HepG2 (cell line): ENCODE results near the gene GSTM1. TPM values are rescaled to one million over a fixed set of nuclear protein-coding genes. Genes with fewer than 3 reads are reported as not detected.

Experiments used
- ATAC-seq: fragments of 200-7000 bp; cut with Tn5 transposase; 3 replicates; pipeline ENCODE4 v1.9.1; 2020; ENCODE audit warnings: mild to moderate bottlenecking, moderate library complexity
- BruUV-seq: library from RNA; stranded (reverse); fragments of 400-500 nt; replicated peaks from 2 replicates; lab custom pipeline; 2021; lab: Mats Ljungman, UMichigan
- CTCF ChIA-PET: fragments of 300-600 bp; formaldehyde crosslinking; extraction: SDS; loops from one replicate; lab custom pipeline; 2021; ENCODE audit warnings: low total read pairs, inconsistent platforms, low intra/inter-chr PET ratio; lab: Yijun Ruan, JAX
- POLR2A ChIA-PET: fragments of 350-600 bp; sonication (Branson Sonifier 250); formaldehyde crosslinking; loops from one replicate; lab custom pipeline; 2020; ENCODE audit warnings: antibody characterized with exemption, inconsistent platforms; lab: Yijun Ruan, JAX
- DNase-seq: peaks from one replicate; pipeline ENCODE4 v3.0.0-alpha.2; 2015; ENCODE audit warnings: low spot score
- FAIRE-seq: peaks from 3 replicates; lab custom pipeline; 2011; peaks lifted over from hg19 to GRCh38; lab: Jason Lieb, UNC
- H2AFZ ChIP-seq: one replicate; pipeline ENCODE4 v1.6.1; 2011; ENCODE audit warnings: low read length, inconsistent platforms
- H3K27ac ChIP-seq: fragments of 300-600 bp; 3 replicates; pipeline ENCODE4 v1.8.0; 2011; ENCODE audit warnings: mixed run types, mild to moderate bottlenecking, mixed read lengths, low read length, inconsistent platforms; ENCODE audit not compliant: insufficient read depth; ENCODE audit errors: extremely low read length
- H3K27me3 ChIP-seq, 2 experiments: fragments of 200-600 bp in 1 of 2; 2 replicates in 1 of 2; 3 replicates in 1 of 2; pipeline versions ENCODE4 v1.6.0 to v1.8.0; 2011; ENCODE audit warnings: low read length in 2 of 2, mild to moderate bottlenecking in 2 of 2, moderate library complexity in 2 of 2, inconsistent platforms in 1 of 2; ENCODE audit not compliant: insufficient read depth in 2 of 2, control insufficient read depth in 1 of 2
- H3K36me3 ChIP-seq, 2 experiments: fragments of 200-600 bp in 1 of 2; replicated peaks in 1 of 2; 2 replicates in 1 of 2; 3 replicates in 1 of 2; pipeline versions ENCODE4 v1.5.1 to v1.8.0; 2011; ENCODE audit warnings: low read length in 2 of 2, inconsistent platforms in 1 of 2; ENCODE audit not compliant: insufficient read depth in 2 of 2, control insufficient read depth in 1 of 2
- H3K4me1 ChIP-seq: 2 replicates; pipeline ENCODE4 v1.5.1; 2012; ENCODE audit warnings: low read length, inconsistent platforms; ENCODE audit not compliant: insufficient read depth
- H3K4me2 ChIP-seq: 2 replicates; pipeline ENCODE4 v1.6.0; 2011; ENCODE audit warnings: low read depth, low read length, inconsistent platforms
- H3K4me3 ChIP-seq, 3 experiments: fragments of 200-600 bp in 1 of 3; sonication (generic), shearing (Covaris generic) in 1 of 3; replicated peaks in 1 of 3; 2 replicates each; pipeline ENCODE4 v1.5.1; 2011 to 2016; ENCODE audit warnings: low read length in 3 of 3, inconsistent platforms in 2 of 3, low read depth in 2 of 3, mild to moderate bottlenecking in 2 of 3, control low read depth in 1 of 3, mixed read lengths in 1 of 3; ENCODE audit not compliant: insufficient read depth in 1 of 3
- H3K79me2 ChIP-seq: one replicate; pipeline ENCODE4 v1.6.1; 2011; ENCODE audit warnings: low read length, inconsistent platforms; ENCODE audit not compliant: insufficient read depth
- H3K9ac ChIP-seq: 2 replicates; pipeline ENCODE4 v1.6.0; 2011; ENCODE audit warnings: mild to moderate bottlenecking, low read depth, low read length, inconsistent platforms; ENCODE audit not compliant: insufficient read depth
- H3K9me3 ChIP-seq: 2 replicates; pipeline ENCODE4 v1.5.1; 2012; ENCODE audit warnings: mild to moderate bottlenecking, low read length
- H4K20me1 ChIP-seq: 2 replicates; pipeline ENCODE4 v1.6.0; 2011; ENCODE audit warnings: inconsistent platforms, mild to moderate bottlenecking, low read length, moderate library complexity; ENCODE audit not compliant: insufficient read depth
- ELF1 ChIP-seq: sonication (generic); formaldehyde crosslinking; IDR thresholded peaks from 2 replicates; pipeline ENCODE4 v1.4.0; 2020; ENCODE audit warnings: missing genetic modification reagents
- ELF3 ChIP-seq: IDR thresholded peaks from 2 replicates; pipeline ENCODE4 v1.6.1; 2016; ENCODE audit warnings: missing genetic modification reagents, missing compliant biosample characterization
- FOSL2 ChIP-seq: sonication (generic); formaldehyde crosslinking; IDR thresholded peaks from 2 replicates; pipeline ENCODE4 v1.4.0; 2020; ENCODE audit warnings: missing genetic modification reagents
- GFI1 ChIP-seq: sonication (generic); formaldehyde crosslinking; IDR thresholded peaks from 2 replicates; pipeline ENCODE4 v1.5.0; 2020; ENCODE audit warnings: missing genetic modification reagents, mild to moderate bottlenecking, borderline replicate concordance
- MLLT10 ChIP-seq: sonication (generic); formaldehyde crosslinking; IDR thresholded peaks from 2 replicates; pipeline ENCODE4 v1.4.0; 2020; ENCODE audit warnings: missing genetic modification reagents
- SP140L ChIP-seq: sonication (generic); formaldehyde crosslinking; IDR thresholded peaks from 2 replicates; pipeline ENCODE4 v1.4.0; 2020; ENCODE audit warnings: missing genetic modification reagents, borderline replicate concordance
- THAP9 ChIP-seq: sonication (generic); formaldehyde crosslinking; IDR thresholded peaks from 2 replicates; pipeline ENCODE4; 2020; ENCODE audit warnings: missing genetic modification reagents, mild to moderate bottlenecking, borderline replicate concordance
- ZKSCAN8 ChIP-seq: IDR thresholded peaks from 2 replicates; pipeline ENCODE4 v1.6.1; 2016; ENCODE audit warnings: borderline replicate concordance, missing genetic modification reagents, missing compliant biosample characterization
- WGBS: methylation state at CpG from one replicate; pipeline ENCODE4 v1.1.6; 2017; ENCODE audit warnings: low lambda C conversion rate; 5-methylcytosine and 5-hydroxymethylcytosine counted together
- in situ Hi-C: cut with HindIII; loops from 2 replicates; pipeline ENCODE4 v1.10.0; 2017; ENCODE audit warnings: low pct_unique_long_range_greater_than_20kb; ENCODE audit not compliant: extremely low pct_ligation_motif_present
- intact Hi-C: fragments of 100-400 bp; cut with micrococcal nuclease; formaldehyde crosslinking; loops from one replicate; pipeline ENCODE4 v1.10.0; 2022; ENCODE audit not compliant: unreplicated experiment
- polyA plus RNA-seq, 8 experiments: library from polyadenylated mRNA; depleted of rRNA in 3 of 8; stranded (reverse) in 7 of 8; unstranded in 1 of 8; fragments of >200 nt; fragmentation: Illumina TruSeq in 4 of 8; extraction: Trizol in 4 of 8; gene quantifications; 2 replicates each; pipeline versions ENCODE4 v1.2.1 to v1.2.3, GENCODE V29; 2011 to 2016; ENCODE audit warnings: low read depth in 4 of 8, missing spikeins in 1 of 8, mixed read lengths in 1 of 8; ENCODE audit not compliant: insufficient read depth in 1 of 8
- total RNA-seq, 5 experiments: library from RNA; depleted of rRNA; stranded (reverse); fragments of >200 nt; fragmentation: Illumina TruSeq; extraction: Trizol; gene quantifications; 2 replicates each; pipeline ENCODE4 v1.2.3, GENCODE V29; 2016; ENCODE audit warnings: low read depth in 1 of 5
- TF ChIP-seq, protein P1 (sequence below): sonication (generic); formaldehyde crosslinking; IDR thresholded peaks from 2 replicates; pipeline ENCODE4 v1.8.0; 2022; ENCODE audit warnings: mild to moderate bottlenecking, missing genetic modification reagents, moderate library complexity
- TF ChIP-seq, protein P2 (sequence below): sonication (generic); IDR thresholded peaks from 2 replicates; pipeline ENCODE4 v1.6.1; 2016; ENCODE audit warnings: low read depth, borderline replicate concordance

Gene GSTM1
- total and polyA plus RNA-seq, 2 of the 13 experiments (the other 11 are each of a cell fraction or from before 2014, with no cell fraction given) = 0.42 TPM; not detected in 1

GRCh38 chr1:109641861-109642260, 45.8 kb upstream of the GSTM1 start:
- FAIRE-seq = no peak
- WGBS = 50% methylated on average over 2 of the region's 2 CpGs
- POLR2A ChIA-PET = interaction anchor here (3.8 kb wide), 1 partner anchor 93 kb away, joined by 23 read pairs; the partner anchor contains the start of gene GNAI3
- Histone ChIP-seq H3K27me3 (0 out of 5 replicates have a peak, but pooled peaks cover 0 to 3% of the 10 kb centered on the region in 2 experiments), H3K79me2 (no peaks in the 10 kb centered on the region), H3K4me2 (no peak overlapping the region), H3K27ac (no peak overlapping the region), H2AFZ (no peak overlapping the region), H3K36me3 (no peaks in the 10 kb centered on the region), H4K20me1 (no peaks in the 10 kb centered on the region), H3K4me3 (no peak overlapping the region), H3K4me1 (peaks cover 27% of the 10 kb centered on the region), H3K9me3 (no peaks in the 10 kb centered on the region), H3K9ac (no peak overlapping the region)
- DNase-seq = no peak
- no TSS peak for BruUV-seq
- in situ Hi-C loops = loop anchor here (5.0 to 10.0 kb wide), 3 partner anchors 65 to 343 kb away; partner anchors contain the start of gene AHCYL1
- no peak for TF ChIP-seq THAP9 (CRISPR knock-in tag)
- TF ChIP-seq ELF3 (CRISPR knock-in tag) = no peak
- TF ChIP-seq, protein P1, sequence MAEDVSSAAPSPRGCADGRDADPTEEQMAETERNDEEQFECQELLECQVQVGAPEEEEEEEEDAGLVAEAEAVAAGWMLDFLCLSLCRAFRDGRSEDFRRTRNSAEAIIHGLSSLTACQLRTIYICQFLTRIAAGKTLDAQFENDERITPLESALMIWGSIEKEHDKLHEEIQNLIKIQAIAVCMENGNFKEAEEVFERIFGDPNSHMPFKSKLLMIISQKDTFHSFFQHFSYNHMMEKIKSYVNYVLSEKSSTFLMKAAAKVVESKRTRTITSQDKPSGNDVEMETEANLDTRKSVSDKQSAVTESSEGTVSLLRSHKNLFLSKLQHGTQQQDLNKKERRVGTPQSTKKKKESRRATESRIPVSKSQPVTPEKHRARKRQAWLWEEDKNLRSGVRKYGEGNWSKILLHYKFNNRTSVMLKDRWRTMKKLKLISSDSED (CRISPR knock-in tag) = no peak
- no peak for TF ChIP-seq ZKSCAN8 (CRISPR knock-in tag)
- no peak for TF ChIP-seq FOSL2 (CRISPR knock-in tag)
- TF ChIP-seq SP140L = no peak
- TF ChIP-seq, protein P2, sequence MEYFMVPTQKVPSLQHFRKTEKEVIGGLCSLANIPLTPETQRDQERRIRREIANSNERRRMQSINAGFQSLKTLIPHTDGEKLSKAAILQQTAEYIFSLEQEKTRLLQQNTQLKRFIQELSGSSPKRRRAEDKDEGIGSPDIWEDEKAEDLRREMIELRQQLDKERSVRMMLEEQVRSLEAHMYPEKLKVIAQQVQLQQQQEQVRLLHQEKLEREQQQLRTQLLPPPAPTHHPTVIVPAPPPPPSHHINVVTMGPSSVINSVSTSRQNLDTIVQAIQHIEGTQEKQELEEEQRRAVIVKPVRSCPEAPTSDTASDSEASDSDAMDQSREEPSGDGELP = no peak
- no peak for TF ChIP-seq MLLT10
- TF ChIP-seq GFI1 (CRISPR knock-in tag) = no peak
- no peak for TF ChIP-seq ELF1 (CRISPR knock-in tag)
- intact Hi-C loops = loop anchor here (2.0 to 5.0 kb wide), 2 partner anchors 63 to 350 kb away; no protein-coding TSS in a partner anchor
- CTCF ChIA-PET = interaction anchor here (2.6 kb wide), 1 partner anchor 132 kb away, joined by 26 read pairs; no protein-coding TSS in a partner anchor
- no peak for ATAC-seq
